NCI-H187 treated with DMSO at 0.1 percent for 48 hours (cell line): ENCODE results near the gene CNPPD1.

ENCODE experiments used
- DNase-seq: peaks from one replicate; lab custom pipeline; 2025; lab: John Stamatoyannopoulos, UW

CNPPD1 gene

DNA sequence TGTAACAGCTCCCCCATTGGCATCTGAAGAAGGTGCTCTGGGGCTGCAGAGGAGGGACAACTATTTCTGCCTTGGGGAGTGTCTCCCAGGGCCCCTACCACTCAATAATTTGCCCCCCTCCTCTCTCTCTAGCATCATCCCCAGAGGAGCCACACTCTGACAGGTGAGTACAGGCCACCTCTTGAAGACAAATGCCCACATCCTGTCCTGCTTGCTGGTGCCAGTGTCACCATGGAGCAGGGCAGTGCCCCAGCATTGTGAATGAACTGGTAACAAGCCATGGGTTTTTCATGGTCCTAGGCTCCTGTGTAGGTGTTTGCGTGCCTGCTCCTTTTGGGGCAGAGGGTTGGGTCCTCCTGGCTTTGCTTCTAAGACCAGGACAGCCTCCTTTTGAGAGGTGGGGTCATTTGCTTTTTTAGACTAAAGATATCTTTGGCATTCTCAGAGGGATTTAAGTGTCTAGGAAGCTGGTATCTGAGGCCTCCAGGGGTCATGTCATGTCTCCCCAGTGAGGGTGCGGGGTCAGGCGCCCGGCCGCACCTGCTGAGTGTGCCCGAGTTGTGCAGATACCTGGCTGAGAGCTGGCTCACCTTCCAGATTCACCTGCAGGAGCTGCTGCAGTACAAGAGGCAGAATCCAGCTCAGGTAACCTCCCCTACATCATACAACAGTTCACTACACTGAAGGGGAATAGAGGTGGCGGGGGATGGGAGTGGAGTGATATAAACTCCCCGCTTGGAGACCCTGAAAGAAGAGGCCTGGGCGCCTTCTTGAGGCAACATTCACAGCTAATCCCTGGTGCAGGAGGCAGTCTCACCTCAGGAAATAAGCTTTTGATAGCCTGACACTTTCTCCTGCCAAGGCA, 3.1 kb upstream of the CNPPD1 start:
- DNase-seq = no peak

- no peak for DNase-seq
Measured at GRCh38 chr2:219178377-219179175, 1.9 kb upstream of the CNPPD1 start.

- DNase-seq = no peak
Measured at GRCh38 chr2:219177552-219178376, 1.0 kb upstream of the CNPPD1 start, which contains the start of gene RETREG2. Gene RETREG2 (plus strand): TSS chr2:219178275. CDS start chr2:219178353, 78 bp downstream.

- DNase-seq = no peak
Measured at GRCh38 chr2:219175928-219176817, 552 bp downstream of the CNPPD1 start.

DNA sequence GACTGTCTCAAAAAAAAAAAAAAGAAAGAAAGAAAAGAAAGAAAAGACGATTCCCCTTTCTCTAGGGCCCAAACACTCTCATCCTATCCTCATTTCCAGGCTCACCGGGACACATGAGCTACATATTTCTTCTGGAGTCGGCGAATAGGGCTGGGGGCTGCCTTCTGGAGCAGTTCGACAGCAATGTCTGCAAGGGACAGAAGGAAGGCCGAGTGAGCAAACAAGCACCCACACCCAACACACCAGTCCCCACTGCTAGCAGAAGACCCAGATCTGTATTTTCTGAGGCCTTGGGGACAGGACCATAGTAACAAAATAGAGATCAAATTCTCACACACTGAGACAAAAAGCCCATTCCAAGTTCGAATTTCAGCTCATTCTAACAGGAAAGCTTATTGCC, 1.2 kb downstream of the CNPPD1 start:
- no peak for DNase-seq

GRCh38 chr2:219174801-219175200, 1.9 kb downstream of the CNPPD1 start:
- DNase-seq = no peak

DNA sequence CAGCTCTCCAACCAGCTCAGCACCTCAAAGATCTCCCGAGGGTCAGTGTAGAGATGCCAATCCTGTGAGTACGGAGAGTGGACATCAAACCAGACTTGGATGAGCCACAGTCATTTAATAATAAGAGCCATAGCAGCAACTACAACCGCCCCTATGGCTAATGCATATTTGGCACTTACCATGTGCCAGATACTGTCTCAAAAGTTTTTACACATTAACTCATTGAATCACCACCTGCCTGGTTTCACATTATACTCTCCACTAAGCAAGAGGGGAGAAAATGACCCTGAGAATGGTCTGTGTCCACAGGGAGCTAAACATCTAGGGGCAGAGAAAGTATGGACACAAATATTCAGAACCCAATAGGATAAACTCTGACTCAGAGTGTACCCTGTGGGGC, 2.6 kb downstream of the CNPPD1 start:
- DNase-seq = no peak

DNA sequence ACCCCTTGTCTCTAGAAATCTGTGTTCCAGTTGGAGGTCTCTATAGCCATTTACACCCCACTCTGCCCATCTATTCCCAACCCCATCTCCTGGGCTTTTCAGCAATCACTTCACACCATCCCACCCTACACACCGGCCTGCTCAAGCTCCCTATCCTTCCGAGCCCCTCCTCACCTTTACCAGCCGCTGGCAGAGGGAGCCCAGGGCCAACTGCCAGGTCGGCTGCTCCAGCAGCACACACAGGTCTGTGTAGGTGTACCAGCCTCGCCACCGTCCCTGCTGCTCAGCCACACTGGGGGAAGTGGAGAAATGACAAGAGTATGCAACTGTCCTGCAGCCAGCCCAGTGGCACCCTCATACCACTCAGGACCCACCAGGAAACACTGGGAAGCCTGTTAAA, 3.5 kb downstream of the CNPPD1 start:
- DNase-seq = no peak

DNA sequence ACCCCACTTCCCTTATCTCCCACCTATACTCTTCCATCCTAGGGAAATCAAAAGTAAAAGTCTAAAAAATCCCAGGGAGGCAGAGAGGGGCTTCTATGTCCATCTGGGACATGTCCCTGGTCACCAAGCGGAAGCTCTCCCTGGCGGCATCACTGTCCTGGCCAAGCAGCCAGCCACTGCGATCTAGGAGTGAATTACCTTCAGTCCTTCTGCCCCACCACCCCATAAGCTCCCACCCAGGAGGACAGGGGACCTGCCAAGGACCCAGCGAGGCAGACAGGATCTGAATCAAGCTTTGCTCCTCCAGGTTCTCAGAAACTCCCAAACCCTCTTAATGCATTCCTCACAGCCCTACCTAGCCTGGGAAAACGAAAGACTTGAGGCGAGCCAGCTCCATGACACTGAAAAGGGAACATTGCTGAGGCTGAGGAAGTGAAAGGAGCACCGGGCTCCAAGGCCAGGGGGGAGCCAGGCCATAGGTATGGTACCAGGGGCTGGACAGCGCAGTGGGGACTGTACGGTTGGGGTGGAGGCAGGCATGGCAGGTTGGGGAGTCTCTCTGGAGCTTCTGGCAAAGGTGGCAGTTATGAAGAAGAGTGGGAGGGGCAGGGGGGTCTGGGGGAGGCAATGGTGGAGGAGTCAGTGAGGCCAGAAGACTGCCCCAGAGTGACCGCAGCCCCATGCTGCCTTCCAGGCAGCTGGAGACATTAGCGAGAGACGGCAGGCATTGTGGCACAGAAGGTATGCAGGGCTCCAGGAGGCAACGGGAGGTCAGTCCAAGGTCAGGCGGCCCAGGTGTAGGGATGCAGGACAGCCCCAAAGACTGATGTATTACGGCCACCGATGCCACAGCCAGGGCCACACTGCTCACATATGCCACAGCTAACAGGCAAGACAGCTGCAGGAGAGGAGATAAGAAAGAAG, 4.2 kb downstream of the CNPPD1 start:
- no peak for DNase-seq

- no peak for DNase-seq
Measured at GRCh38 chr2:219171231-219171651, 5.5 kb downstream of the CNPPD1 start.

GRCh38 chr2:219169930-219170654, 6.6 kb downstream of the CNPPD1 start, which contains the start of gene SLC23A3:
Gene SLC23A3 (minus strand): TSS chr2:219170029. CDS start chr2:219169984, 45 bp downstream.
- DNase-seq = no peak

DNA sequence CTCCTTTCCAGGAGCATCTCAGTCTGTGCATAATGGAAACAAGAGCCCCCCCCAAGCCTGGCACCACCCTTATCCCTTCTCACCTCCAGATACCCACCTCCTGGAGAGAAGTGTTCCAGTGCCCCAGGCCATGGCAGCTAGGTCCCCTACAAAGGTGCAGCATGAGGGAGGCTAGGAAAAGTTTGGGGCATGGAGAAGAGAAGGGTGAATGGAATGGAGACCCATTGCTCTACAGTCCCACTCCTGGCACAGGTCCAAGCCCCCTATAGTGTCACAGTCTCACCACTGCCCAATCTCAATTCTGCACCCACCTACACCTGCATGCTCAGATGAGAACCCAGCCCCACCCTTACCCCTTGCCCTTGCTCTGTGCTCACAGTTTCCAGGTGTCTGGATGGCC, 7.8 kb downstream of the CNPPD1 start:
- DNase-seq = no peak

- no peak for DNase-seq
Measured at GRCh38 chr2:219168526-219168925, 8.2 kb downstream of the CNPPD1 start.

- DNase-seq = no peak
Measured at GRCh38 chr2:219167997-219168396, 8.7 kb downstream of the CNPPD1 start.

DNA sequence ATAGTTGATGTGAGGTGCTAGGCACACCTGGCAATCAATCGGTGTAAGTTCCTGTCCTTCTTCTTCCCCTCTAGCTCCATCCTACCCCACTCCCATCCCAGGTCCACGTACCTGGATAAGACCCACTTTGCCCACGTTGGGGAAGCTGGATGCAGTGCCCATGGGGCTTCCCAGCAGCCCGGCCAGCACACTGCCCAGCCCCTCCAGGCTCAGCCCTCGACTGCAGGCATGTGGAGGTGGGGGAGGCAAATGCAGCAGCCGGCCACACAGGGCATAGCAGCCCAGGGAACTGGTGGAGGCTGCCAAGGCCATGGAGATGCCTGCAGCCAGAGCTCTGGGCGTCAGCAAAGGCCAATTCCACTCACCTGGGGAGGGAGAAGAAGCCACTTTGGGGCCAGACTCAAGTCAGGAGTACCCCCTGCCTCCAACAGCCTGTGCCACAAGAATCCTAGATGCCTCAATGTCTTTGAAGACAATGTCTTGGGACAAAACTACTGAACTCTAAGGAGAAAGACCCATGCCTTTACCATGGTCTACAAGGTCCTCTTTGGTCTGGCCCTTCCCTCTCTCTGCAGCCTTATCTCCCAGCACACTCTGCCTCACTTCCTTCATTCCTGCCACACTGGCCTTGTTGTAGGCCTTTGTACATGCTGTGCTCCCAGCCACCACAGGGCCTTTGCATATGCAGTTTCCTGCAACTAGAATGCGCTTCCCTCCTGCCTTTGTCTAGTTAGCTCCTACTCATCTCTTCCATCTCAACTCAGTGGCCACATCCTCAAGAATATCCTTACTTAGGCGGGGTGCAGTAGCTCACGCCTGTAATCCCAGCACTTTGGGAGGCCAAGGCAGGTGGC, 11.4 kb downstream of the CNPPD1 start:
- no peak for DNase-seq

DNA sequence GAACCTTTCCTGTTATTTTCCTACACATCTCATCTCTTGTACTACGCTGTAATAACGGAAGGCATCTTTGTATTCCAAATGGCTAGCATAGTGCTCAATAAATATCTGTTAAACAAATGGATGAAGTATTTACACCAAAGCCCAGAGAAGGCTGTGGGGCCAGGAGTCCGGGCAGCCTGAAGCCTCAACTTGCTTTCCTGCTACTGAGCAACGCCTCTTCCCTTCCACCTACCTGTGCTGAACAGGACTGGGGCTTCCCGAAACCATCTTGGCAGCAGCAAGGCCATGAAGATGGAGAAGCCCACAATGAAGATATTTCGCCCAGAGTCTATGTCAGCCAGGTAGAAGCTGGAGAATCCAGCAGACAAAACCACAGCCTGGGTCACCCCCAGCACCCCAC, 13.6 kb downstream of the CNPPD1 start:
- no peak for DNase-seq

DNA sequence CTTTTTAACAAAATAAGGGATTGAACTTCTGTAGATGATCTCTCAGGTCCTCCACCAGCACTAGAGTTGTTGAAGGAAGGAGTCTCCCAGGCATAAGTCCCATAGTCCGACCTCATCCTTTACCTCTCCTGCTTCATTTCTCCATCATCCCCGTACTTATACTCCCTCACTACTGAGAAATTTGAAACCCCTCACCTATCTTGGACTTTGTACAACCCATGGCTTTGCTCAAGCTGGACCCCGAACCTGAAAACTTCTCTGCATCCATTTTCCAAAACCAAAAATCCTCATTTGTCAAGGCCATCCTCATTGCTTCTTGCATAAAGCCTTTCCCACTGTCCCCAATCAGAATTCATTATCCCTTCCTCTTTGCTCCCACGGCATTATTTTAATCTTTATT, 15.6 kb downstream of the CNPPD1 start:
- DNase-seq = no peak
